Stimulated activated CD4-positive, alpha-beta T cell treated with anti-CD3 and anti-CD28 coated beads, Interleukin-1b, Interleukin-23, amount 100 ng/mL, for 48 hours (primary cell): ENCODE measurements around the gene TEPSIN.

ENCODE experiments used
- DNase-seq: peaks from one replicate; pipeline ENCODE4 v3.0.0-alpha.2; 2020

The TEPSIN gene

GRCh38 chr17:81238815-81239713 is at the start of gene TEPSIN, which contains the start of gene NDUFAF8:
TEPSIN (minus strand) TSS chr17:81239055; CDS start chr17:81239033, 22 bp downstream.
NDUFAF8 (plus strand) TSS chr17:81239318; CDS start chr17:81239364, 46 bp downstream.
- peak; percentile 97 for DNase-seq

GRCh38 chr17:81287741-81288430 is 49.0 kb upstream of the TEPSIN start:
- DNase-seq: no peak

GRCh38 chr17:81287152-81287551 is 48.3 kb upstream of the TEPSIN start:
- no peak for DNase-seq

DNA sequence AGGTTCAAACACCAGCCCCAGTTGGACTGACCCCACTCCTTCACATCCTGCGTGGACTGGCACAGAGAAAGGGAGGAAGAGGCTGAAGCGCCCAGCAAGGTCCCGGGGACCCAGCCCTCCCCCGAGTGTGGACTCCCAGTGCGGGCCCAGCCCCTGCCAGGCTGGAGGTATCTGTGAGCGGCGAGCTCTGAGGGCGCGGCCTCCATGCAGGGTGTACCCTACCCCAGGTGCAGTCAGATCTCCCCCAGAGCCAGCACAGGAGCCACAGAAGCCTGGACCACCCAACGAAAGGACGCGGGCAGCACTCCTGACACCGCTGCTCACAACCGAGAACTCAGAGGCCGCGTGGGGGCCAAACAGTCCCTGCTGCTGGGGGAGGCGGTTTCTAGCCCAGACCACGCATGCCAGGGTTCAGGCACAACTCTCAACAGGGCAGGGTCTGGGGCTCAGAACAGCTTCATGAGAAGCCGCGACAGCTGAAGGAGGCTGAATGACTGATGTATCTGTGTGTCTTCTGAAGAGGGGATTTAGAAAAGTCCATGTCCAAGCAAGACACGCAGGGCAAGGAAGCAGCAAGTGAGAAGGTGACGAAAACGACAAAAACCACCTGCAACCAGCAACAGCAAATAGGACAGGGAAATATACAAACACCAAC is 47.8 kb upstream of the TEPSIN start:
- DNase-seq: no peak

DNA sequence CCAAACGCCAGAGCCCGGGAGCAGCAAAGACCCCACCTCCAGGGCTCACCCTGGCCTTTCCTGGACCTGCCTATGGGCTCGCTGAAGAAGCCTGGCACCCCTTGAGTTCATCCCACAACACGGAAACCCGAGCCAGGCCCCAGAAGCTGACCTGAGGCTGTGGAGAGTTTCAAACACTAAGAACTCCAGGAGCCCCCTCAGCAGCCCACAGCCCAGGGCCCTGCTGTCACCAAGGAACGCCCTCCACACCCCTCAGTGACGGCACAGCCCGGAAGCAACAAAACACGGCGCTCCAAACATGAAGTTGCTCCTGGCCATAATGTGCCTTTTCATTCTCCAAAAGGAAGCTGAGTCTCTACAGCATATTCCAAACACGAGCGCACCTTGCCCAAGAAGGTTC is 47.0 kb upstream of the TEPSIN start:
- no peak for DNase-seq

DNA sequence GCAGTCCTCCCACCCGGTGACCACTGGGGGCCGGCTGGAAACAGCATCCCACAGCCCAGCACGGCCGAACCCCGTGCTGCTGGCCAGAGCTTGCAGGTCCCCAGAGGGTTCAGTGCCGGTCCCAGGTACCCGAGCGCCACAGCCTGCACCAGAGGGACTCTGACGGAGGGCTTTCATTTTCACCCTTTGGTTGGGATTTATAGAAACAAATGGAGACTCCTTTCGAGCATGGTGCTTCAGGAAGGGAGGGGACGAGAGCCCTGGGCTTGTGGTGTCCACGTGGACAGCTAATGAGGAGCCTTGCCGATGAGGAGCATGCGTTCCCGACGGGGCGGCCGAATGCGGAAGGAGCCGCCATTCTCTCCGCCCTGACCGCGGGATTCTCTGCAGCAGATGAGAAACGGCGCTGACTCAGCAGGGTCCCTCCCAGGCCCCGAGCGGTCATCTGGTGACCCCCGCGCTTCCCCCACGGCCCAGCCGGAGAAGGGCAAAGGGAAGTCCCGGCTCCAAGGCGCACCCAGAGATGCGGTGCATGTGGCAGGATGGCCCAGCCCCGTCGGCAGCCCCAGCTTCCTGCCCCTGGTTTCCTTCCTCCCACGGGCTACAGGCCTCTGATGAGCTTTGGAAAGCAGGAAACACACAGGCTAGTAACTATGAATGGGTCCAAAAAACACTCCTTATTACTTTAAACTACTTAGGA is 46.5 kb upstream of the TEPSIN start:
- DNase-seq: peak; percentile 65

DNA sequence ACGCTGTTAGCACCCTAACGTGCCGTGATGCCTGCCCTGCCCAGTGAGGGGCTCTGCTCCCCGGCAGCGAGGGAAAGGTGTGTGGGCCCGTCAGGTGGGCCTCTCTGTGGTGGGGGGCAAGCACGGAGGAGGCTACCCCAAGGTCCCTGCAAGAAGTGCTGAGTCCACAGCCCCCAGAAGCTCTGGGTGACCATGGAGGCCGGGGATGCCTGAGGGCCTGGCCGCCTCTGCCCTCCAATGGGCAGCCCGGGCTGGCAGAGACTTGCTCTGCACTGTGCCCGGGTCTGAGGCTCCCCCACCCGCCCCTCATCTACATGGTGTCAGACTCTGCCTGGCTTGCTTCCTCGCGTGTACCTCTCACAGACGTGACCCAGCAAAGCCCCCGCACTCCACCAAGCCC is 44.0 kb upstream of the TEPSIN start:
- DNase-seq: no peak

- no peak for DNase-seq
Observed at GRCh38 chr17:81282141-81282540, 43.3 kb upstream of the TEPSIN start.

DNA sequence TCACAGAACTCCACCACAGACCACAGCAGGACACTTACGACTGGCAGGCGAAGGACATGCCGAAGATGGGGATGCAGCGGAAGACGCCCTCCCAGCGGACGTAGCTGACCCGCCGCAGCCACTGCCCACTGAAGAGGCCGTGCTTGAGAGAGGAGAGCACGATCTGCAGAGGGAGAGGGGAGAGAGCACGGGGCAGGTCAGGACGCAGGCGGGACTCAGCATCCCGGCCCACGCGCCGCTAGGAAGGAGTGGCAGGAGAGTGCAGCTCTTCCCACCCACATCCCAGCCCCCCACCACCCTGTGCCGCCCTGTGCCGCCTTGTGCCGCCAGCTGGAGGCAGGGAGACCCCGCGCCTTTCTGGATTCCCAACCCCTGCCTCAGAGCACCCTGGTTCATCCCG is 41.7 kb upstream of the TEPSIN start:
- no peak for DNase-seq

- no peak for DNase-seq
Observed at GRCh38 chr17:81279278-81280275, 40.7 kb upstream of the TEPSIN start.

DNA sequence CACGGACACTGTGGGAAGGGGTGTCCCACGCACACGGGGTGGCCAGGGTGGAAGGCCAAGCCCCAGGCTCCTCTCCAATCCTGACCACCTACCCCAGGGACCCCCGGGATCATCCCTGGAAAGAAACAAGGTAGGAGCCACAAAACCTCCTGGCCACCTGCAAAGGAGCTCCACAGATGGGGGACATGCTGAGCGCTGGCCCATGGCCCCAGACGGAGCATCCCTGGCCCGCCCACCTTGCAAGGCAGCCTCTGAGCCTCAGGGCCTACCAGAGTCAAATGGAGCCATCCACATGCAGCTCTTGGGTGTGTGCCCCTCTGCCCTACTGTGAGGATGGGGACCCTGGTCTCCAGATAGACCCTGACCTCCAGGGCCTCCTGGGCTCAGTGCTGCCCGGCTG is 40.0 kb upstream of the TEPSIN start:
- DNase-seq: no peak

- no peak for DNase-seq
Observed at GRCh38 chr17:81277946-81278693, 39.3 kb upstream of the TEPSIN start.

DNA sequence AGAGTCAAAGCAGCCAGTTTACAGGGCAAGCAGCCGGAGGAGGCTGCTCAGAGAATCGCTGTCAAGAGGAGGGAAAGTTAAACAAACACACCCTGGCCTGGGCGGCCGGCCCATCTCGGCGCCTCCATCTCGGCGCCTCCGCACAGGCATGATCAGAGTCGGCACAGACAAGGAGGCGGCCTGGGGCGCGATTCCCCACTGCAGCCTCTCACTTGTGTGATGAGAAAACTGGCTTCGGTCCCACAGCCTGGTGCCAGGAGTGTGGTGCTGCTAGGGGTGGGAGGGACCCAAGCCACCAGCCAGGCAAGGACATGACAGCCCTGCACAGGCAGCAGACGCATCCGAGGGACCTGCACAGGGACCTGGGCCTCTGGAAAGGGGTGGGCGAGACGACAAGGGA is 38.6 kb upstream of the TEPSIN start:
- DNase-seq: no peak

DNA sequence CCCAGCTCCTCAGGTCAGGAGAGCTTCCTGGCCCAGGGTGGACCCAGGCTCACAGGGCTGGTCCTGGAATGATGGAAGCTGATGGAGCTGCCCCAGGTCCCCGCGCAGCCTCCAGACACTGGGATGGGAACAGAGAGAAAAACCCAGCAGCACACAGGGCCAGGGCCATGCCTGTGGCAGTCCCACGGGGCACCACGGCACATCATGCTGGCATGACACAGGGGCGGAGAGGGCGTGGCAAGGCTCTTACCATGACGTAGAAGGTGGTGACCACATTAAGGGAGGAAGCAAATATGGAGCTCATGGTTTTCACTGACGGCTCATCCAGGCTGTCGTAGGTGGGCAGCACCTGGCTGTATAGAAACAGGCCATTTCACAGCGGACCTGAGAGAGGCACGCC is 37.9 kb upstream of the TEPSIN start:
- DNase-seq: no peak

DNA sequence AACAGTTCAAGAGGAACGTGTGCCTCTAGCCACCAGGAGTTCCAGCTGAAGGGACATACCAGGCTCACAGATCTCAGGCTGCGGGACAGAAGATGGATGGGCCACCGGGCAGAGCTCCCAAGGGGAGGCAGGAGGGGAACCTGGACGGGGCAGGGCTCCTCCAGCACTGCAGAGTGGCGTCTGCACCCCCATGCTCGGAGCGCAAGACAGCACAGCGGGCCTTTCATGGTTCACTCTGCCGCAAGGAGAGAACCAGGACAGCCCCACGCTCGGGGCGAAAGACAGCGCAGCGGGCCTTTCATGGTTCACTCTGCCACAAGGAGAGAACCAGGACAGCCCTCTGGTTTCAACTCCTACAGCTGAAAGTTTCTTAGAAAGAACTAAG is 35.6 kb upstream of the TEPSIN start:
- no peak for DNase-seq

DNA sequence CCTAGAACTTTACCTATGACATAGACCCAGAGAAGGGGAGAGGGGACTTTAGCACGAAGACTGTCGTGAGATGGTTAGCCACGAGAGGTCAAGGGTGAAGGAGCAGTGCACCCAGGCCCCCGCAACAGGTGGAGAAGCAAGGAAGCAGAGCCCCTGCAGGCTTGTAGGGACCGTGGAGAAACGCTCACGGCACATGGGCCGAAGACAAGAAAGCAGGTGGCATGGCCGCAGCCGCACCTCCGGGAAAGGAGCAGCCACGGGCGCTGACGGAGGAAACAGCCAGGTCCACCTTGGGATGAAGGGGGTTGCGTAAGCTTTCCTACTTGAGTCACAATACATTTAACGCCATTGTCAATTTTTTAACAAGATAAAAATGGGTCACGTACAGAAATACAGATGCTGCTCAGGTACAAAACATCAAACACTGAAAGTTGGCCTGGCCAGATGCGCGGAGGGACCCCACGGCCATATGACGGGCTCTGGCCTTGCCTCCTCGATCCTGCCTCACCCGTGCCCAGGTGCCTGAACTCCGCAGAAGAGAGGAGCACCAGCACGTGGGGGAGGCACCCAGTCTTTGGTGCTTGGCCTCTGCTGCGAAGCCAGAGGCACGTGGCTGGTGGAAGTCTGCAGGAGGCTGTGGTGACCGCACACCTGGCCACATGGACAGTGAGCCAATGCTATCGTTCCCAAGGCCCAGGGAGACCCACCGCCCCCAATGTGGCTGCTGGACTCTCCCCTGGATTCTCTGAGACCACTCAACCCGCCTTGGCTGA is 35.0 kb upstream of the TEPSIN start:
- DNase-seq: no peak

GRCh38 chr17:81272616-81273015 is 33.8 kb upstream of the TEPSIN start:
- no peak for DNase-seq

- no peak for DNase-seq
Observed at GRCh38 chr17:81271226-81271625, 32.4 kb upstream of the TEPSIN start.

DNA sequence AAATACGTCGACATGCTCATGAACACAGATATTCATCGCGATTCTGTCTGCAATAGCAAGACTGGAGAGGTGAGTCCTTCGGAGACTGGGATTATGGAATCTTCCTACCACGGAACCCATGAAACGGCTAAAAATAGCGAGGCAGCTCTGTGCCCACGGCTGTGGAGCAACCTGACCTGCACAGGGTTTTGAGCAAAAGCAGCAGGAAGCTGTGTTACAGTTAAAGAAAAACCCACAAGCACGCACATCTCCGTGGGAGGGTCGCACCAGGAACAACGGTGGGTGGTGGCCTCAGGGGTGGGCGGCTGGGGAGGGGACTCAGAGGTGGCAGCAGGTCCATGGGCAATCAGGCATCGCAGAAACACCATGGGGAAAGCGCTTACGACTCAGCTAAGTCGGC is 31.4 kb upstream of the TEPSIN start:
- DNase-seq: no peak

GRCh38 chr17:81267390-81268067 is 28.7 kb upstream of the TEPSIN start:
- no peak for DNase-seq
